Measurements from ENCODE around the gene SLC66A1. TPM values are rescaled to one million over a fixed set of nuclear protein-coding genes. Genes with fewer than 3 reads are reported as not detected.
A peak's percentile ranks its signal among the peaks of the same experiment; 100 is the strongest.

The SLC66A1 gene
- total RNA-seq, 1 donor from 2014 or later = 4.8 TPM

- no peak overlapping the region for H3K4me3 Mint-ChIP-seq
- peaks cover 2% of the 10 kb centered on the region for H3K27me3 Mint-ChIP-seq (ENCODE audit: insufficient read depth, low read depth)
- peaks cover 36% of the 10 kb centered on the region for H3K79me2 ChIP-seq (ENCODE audit: low read depth)
- no peaks in the 10 kb centered on the region for H3K9me3 Mint-ChIP-seq
- no peak overlapping the region for H3K4me3 ChIP-seq
- peaks cover 31% of the 10 kb centered on the region for H3K4me1 Mint-ChIP-seq
- H3K36me3 ChIP-seq = no peaks in the 10 kb centered on the region
- H3K4me2 ChIP-seq = no peak overlapping the region
- H2AFZ ChIP-seq (replicated peaks) = no peak overlapping the region
- H3K9me3 ChIP-seq (ENCODE audit: low read depth) = no peaks in the 10 kb centered on the region
- TF ChIP-seq EZH2 (IDR thresholded peaks at IDR 0.05) (no peak), EZH2phosphoT487 (IDR thresholded peaks at IDR 0.05) (no peak)
- TF ChIP-seq, protein P1, sequence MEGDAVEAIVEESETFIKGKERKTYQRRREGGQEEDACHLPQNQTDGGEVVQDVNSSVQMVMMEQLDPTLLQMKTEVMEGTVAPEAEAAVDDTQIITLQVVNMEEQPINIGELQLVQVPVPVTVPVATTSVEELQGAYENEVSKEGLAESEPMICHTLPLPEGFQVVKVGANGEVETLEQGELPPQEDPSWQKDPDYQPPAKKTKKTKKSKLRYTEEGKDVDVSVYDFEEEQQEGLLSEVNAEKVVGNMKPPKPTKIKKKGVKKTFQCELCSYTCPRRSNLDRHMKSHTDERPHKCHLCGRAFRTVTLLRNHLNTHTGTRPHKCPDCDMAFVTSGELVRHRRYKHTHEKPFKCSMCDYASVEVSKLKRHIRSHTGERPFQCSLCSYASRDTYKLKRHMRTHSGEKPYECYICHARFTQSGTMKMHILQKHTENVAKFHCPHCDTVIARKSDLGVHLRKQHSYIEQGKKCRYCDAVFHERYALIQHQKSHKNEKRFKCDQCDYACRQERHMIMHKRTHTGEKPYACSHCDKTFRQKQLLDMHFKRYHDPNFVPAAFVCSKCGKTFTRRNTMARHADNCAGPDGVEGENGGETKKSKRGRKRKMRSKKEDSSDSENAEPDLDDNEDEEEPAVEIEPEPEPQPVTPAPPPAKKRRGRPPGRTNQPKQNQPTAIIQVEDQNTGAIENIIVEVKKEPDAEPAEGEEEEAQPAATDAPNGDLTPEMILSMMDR (IDR thresholded peaks at IDR 0.05) = no peak
- no peaks in the 10 kb centered on the region for H3K27me3 ChIP-seq
- H3F3A ChIP-seq (ENCODE audit: low read depth) = no peaks in the 10 kb centered on the region
- no peak for DNase-seq (ENCODE audit: low spot score)
- H3K4me1 ChIP-seq = peaks cover 7% of the 10 kb centered on the region
- H3K27ac ChIP-seq = no peak overlapping the region
- peaks cover 37% of the 10 kb centered on the region for H4K20me1 ChIP-seq (ENCODE audit: low read depth)
- H3K27ac Mint-ChIP-seq = no peak overlapping the region
- H3K36me3 Mint-ChIP-seq = peaks cover 6% of the 10 kb centered on the region
- no peak overlapping the region for H3K9ac ChIP-seq
Measured at GRCh38 chr1:19313961-19314882, 2.1 kb downstream of the SLC66A1 start.

DNA sequence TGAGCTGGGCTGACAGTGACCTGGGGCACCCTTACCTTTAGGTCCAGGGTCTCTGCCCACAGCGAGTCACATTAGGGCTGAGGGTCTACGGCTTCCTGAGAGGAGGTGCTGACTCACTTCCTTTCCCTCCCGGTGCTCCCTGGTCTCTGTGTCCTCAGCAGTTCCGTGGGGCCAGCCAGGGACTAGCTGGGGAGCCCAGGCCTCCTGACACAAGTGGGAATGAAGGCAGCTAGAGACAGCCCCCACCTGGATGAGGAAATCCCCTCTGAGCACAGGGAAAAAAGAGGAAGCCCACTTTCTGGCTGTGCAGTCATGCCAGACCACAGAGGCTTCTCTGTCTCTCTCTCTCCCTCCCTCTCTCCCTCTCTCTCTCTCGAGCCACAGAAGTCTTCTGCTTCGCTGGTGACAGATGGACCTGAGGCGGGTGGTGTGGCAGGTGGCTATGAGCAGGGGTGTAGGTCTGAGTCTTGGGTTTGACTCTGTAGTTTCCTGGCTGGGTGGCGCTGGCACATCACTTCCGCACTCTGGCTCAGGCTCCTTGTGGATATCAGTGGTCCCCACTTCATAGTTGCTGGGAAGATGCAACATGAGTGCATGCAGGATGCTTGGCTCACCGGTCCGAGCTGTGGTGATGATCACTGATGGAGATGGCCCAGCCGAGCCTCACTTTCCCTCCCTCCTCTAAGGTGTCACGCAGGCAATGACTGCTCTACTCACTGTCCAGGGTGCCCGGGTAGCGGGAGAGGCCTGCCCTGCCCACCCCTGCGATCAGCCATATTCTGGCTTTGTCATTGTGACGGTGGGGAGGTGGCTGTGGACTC lies 3.5 kb downstream of the SLC66A1 start:
- H3K4me2 ChIP-seq = no peak overlapping the region
- no peak overlapping the region for H3K27ac ChIP-seq

GRCh38 chr1:19317126-19317910 lies 5.2 kb downstream of the SLC66A1 start:
- Mint-ChIP-seq H3K4me3 (no peak overlapping the region), H3K27ac (no peak overlapping the region), H3K4me1 (peaks cover 15% of the 10 kb centered on the region), H3K27me3 (ENCODE audit: insufficient read depth, low read depth) (peaks cover 4% of the 10 kb centered on the region), H3K36me3 (peaks cover 7% of the 10 kb centered on the region), H3K9me3 (no peaks in the 10 kb centered on the region)
- H2AFZ ChIP-seq (replicated peaks) = no peak overlapping the region
- no peak overlapping the region for H3K9ac ChIP-seq
- H3K4me1 ChIP-seq = no peaks in the 10 kb centered on the region
- no peak overlapping the region for H3K27ac ChIP-seq
- H4K20me1 ChIP-seq (ENCODE audit: low read depth) = peaks cover 16% of the 10 kb centered on the region
- peak; percentile 26 for DNase-seq (ENCODE audit: low spot score)
- no peaks in the 10 kb centered on the region for H3K36me3 ChIP-seq
- TF ChIP-seq, protein P1 (IDR thresholded peaks at IDR 0.05) = peak; percentile 13
- TF ChIP-seq EZH2 (IDR thresholded peaks at IDR 0.05) = no peak
- H3K9me3 ChIP-seq (ENCODE audit: low read depth) = no peaks in the 10 kb centered on the region
- no peak overlapping the region for H3K4me3 ChIP-seq
- no peak overlapping the region for H3K4me2 ChIP-seq
- no peaks in the 10 kb centered on the region for H3K27me3 ChIP-seq
- H3F3A ChIP-seq (ENCODE audit: low read depth) = no peaks in the 10 kb centered on the region
- peaks cover 11% of the 10 kb centered on the region for H3K79me2 ChIP-seq (ENCODE audit: low read depth)

More for the DNA sequence above, 3.5 kb downstream of the SLC66A1 start:
- no peaks in the 10 kb centered on the region for H3K9me3 Mint-ChIP-seq
- Histone ChIP-seq H3F3A (ENCODE audit: low read depth) (no peaks in the 10 kb centered on the region), H3K27me3 (no peaks in the 10 kb centered on the region), H4K20me1 (ENCODE audit: low read depth) (peaks cover 26% of the 10 kb centered on the region), H3K9ac (no peak overlapping the region), H3K4me1 (peaks cover 6% of the 10 kb centered on the region), H3K9me3 (ENCODE audit: low read depth) (no peaks in the 10 kb centered on the region), H3K79me2 (ENCODE audit: low read depth) (peaks cover 22% of the 10 kb centered on the region), H3K4me3 (no peak overlapping the region), H3K36me3 (no peaks in the 10 kb centered on the region), H2AFZ (replicated peaks) (no peak overlapping the region)
- no peak overlapping the region for H3K4me3 Mint-ChIP-seq
- peak overlapping the region; percentile 69 for H3K27ac Mint-ChIP-seq
- H3K4me1 Mint-ChIP-seq = peaks cover 23% of the 10 kb centered on the region
- H3K27me3 Mint-ChIP-seq (ENCODE audit: insufficient read depth, low read depth) = peaks cover 2% of the 10 kb centered on the region
- TF ChIP-seq EZH2 (IDR thresholded peaks at IDR 0.05) (no peak), EZH2phosphoT487 (IDR thresholded peaks at IDR 0.05) (no peak)
- TF ChIP-seq, protein P1 (IDR thresholded peaks at IDR 0.05) = no peak
- no peak for DNase-seq (ENCODE audit: low spot score)
- H3K36me3 Mint-ChIP-seq = peaks cover 6% of the 10 kb centered on the region
